GM12878 (cell line): ENCODE measurements around the gene OGFOD3. TPM values are rescaled to one million over a fixed set of nuclear protein-coding genes. Genes with fewer than 3 reads are reported as not detected.

Experiments
- ASH2L ChIP-seq: fragments of 300-600, 200-600 bp; sonication (generic); IDR thresholded peaks from 2 replicates; pipeline ENCODE4 v1.6.1; 2017; ENCODE audit warnings: low read depth, mild to moderate bottlenecking, borderline replicate concordance
- ATF3 ChIP-seq: IDR thresholded peaks from 2 replicates; pipeline ENCODE4 v1.6.1; 2011; ENCODE audit warnings: low read depth, mild to moderate bottlenecking, low read length, moderate library complexity, borderline replicate concordance; ENCODE audit errors: extremely low read depth
- BCL11A ChIP-seq: IDR thresholded peaks from 2 replicates; pipeline ENCODE4 v1.6.1; 2011; ENCODE audit warnings: low read depth, low read length
- BRCA1 ChIP-seq: IDR thresholded peaks from 2 replicates; pipeline ENCODE4 v1.6.1; 2011; ENCODE audit warnings: low read depth, low read length, improper control_type of control experiment
- CREB1 ChIP-seq: IDR thresholded peaks from 2 replicates; pipeline ENCODE4 v1.6.1; 2012; ENCODE audit warnings: low read depth, mild to moderate bottlenecking, inconsistent platforms
- EP300 ChIP-seq, 2 experiments: fragments of 150-350 bp in 1 of 2; IDR thresholded peaks; 2 replicates each; pipeline ENCODE4 v1.6.1; 2011 to 2012; ENCODE audit warnings: low read depth in 2 of 2, low read length in 2 of 2, borderline replicate concordance in 1 of 2, improper control_type of control experiment in 1 of 2, inconsistent platforms in 1 of 2; ENCODE audit not compliant: control insufficient read depth in 1 of 2
- HCFC1 ChIP-seq: fragments of 150-350 bp; IDR thresholded peaks from 2 replicates; pipeline ENCODE4 v1.6.1; 2014; ENCODE audit warnings: low read length
- HDAC2 ChIP-seq: fragments of 200-600 bp; sonication (generic); IDR thresholded peaks from 2 replicates; pipeline ENCODE4 v1.6.1; 2017
- HDAC6 ChIP-seq: fragments of 200-600 bp; sonication (generic); IDR thresholded peaks from one replicate; pipeline ENCODE4 v1.8.0; 2017; ENCODE audit warnings: antibody characterized with exemption; ENCODE audit not compliant: unreplicated experiment
- IRF3 ChIP-seq: fragments of 450-650 bp; IDR thresholded peaks from 2 replicates; pipeline ENCODE4 v1.6.1; 2014; ENCODE audit warnings: mild to moderate bottlenecking
- MAX ChIP-seq: IDR thresholded peaks from 2 replicates; pipeline ENCODE4 v1.6.1; 2012; ENCODE audit warnings: low read depth, low read length, improper control_type of control experiment
- MLLT1 ChIP-seq: fragments of 450-650 bp; IDR thresholded peaks from 2 replicates; pipeline ENCODE4 v1.6.1; 2016; ENCODE audit warnings: mild to moderate bottlenecking
- MTA2 ChIP-seq: fragments of 450-650 bp; IDR thresholded peaks from 2 replicates; pipeline ENCODE4 v1.6.1; 2016; ENCODE audit warnings: low read depth, mild to moderate bottlenecking, moderate library complexity
- MTA3 ChIP-seq: IDR thresholded peaks from 2 replicates; pipeline ENCODE4 v1.6.1; 2012; ENCODE audit warnings: low read length, inconsistent platforms, borderline replicate concordance
- NBN ChIP-seq: fragments of 450-650 bp; IDR thresholded peaks from 2 replicates; pipeline ENCODE4 v1.6.1; 2016
- NKRF ChIP-seq: fragments of 450-650 bp; conservative IDR thresholded peaks from 2 replicates; pipeline ENCODE4 v1.6.1; 2017; ENCODE audit warnings: mild to moderate bottlenecking, moderate library complexity
- PAX5 ChIP-seq: IDR thresholded peaks from 2 replicates; pipeline ENCODE4 v1.6.1; 2011; ENCODE audit warnings: low read depth, low read length, borderline replicate concordance
- PML ChIP-seq: IDR thresholded peaks from 2 replicates; pipeline ENCODE4 v1.6.1; 2012; ENCODE audit warnings: low read length, inconsistent platforms
- RAD21 ChIP-seq: IDR thresholded peaks from 2 replicates; pipeline ENCODE4 v1.6.1; 2011; ENCODE audit warnings: mild to moderate bottlenecking, low read depth, low read length, moderate library complexity; ENCODE audit not compliant: insufficient read depth
- SKIL ChIP-seq: fragments of 450-650 bp; IDR thresholded peaks from 2 replicates; pipeline ENCODE4 v1.6.1; 2017; ENCODE audit warnings: mild to moderate bottlenecking, low read depth, inconsistent platforms; ENCODE audit not compliant: poor library complexity, severe bottlenecking
- SMAD1 ChIP-seq: fragments of 450-650 bp; IDR thresholded peaks from 2 replicates; pipeline ENCODE4 v1.6.1; 2018; ENCODE audit warnings: mild to moderate bottlenecking, low read depth; ENCODE audit not compliant: partially characterized antibody
- TAF1 ChIP-seq: IDR thresholded peaks from 2 replicates; pipeline ENCODE4 v1.6.1; 2011; ENCODE audit warnings: mild to moderate bottlenecking, low read depth, low read length, borderline replicate concordance
- TARDBP ChIP-seq: IDR thresholded peaks from 2 replicates; pipeline ENCODE4 v1.6.1; 2016; ENCODE audit warnings: borderline replicate concordance
- TBL1XR1 ChIP-seq: IDR thresholded peaks from 2 replicates; pipeline ENCODE4 v1.6.1; 2012; ENCODE audit warnings: low read depth, low read length, improper control_type of control experiment
- polyA plus RNA-seq, 11 experiments: library from polyadenylated mRNA; depleted of rRNA in 4 of 11; unstranded in 6 of 11; stranded (reverse) in 5 of 11; fragments of >200 nt; fragmentation: Nextera tagmentation in 4 of 11; fragmentation: Illumina TruSeq in 1 of 11; extraction: Ambion mirVana in 4 of 11; extraction: Trizol in 1 of 11; gene quantifications; 1 replicate in 1 of 11; 2 replicates in 10 of 11; pipeline versions ENCODE4 v1.2.1 to v1.2.3, GENCODE V29; 2011 to 2016; ENCODE audit warnings: inconsistent platforms in 2 of 11, missing spikeins in 2 of 11, low read depth in 1 of 11
- total RNA-seq, 4 experiments: library from RNA; depleted of rRNA in 3 of 4; stranded (reverse); fragments of >200 nt in 3 of 4; fragmentation: Illumina TruSeq in 1 of 4; extraction: Trizol in 1 of 4; gene quantifications; 2 replicates each; pipeline versions ENCODE4 v1.2.1 to v1.2.3, GENCODE V29; 2013 to 2021

OGFOD3 gene
- total and polyA plus RNA-seq, 10 of the 15 experiments (the other 5 are each of a cell fraction or from before 2014, with no cell fraction given), result 0.48 to 28.4 (median 18.3) TPM

GRCh38 chr17:82450357-82451106, 32.1 kb upstream of the OGFOD3 start, which contains the start of gene CYBC1 (continued):
- no peak for TF ChIP-seq ATF3
- TF ChIP-seq HDAC6, result no peak
- TF ChIP-seq MTA2, result no peak
- 0 out of 2 replicates have a peak, but pooled peaks have one; percentile 37 for TF ChIP-seq TBL1XR1
- TF ChIP-seq CREB1, result peak; percentile 64
- peak; percentile 66; the same call in 1 of the 2 replicates for TF ChIP-seq MAX
- TF ChIP-seq TAF1, result peak; percentile 91; the same call in 1 of the 2 replicates
- no peak for TF ChIP-seq RAD21
- no peak; the same call in 1 of the 2 replicates for TF ChIP-seq HCFC1
- TF ChIP-seq MTA3, result no peak
- TF ChIP-seq PML, result peak; percentile 82
- TF ChIP-seq HDAC2, result no peak
- TF ChIP-seq PAX5, result no peak
- TF ChIP-seq ASH2L, result no peak
- TF ChIP-seq BCL11A, result no peak
- TF ChIP-seq NKRF, result peak; percentile 95
- TF ChIP-seq MLLT1, result no peak
- TF ChIP-seq TARDBP, result no peak
- TF ChIP-seq SKIL, result no peak
- no peak for TF ChIP-seq IRF3
- TF ChIP-seq NBN, result no peak
- no peak for TF ChIP-seq EP300 (IDR thresholded peaks at IDR 0.05; ENCODE audit: borderline replicate concordance in 1 of 2, control insufficient read depth in 1 of 2, low read depth in 2 of 2, low read length in 2 of 2)
- TF ChIP-seq SMAD1, result no peak
- no peak for TF ChIP-seq BRCA1
